GM19099 (cell line): ENCODE results near the gene MKI67.

Experiments used
- POLR2A ChIP-seq: IDR thresholded peaks from 3 replicates; pipeline ENCODE4 v1.6.1; 2011; ENCODE audit warnings: low read depth; ENCODE audit not compliant: insufficient read length; ENCODE audit errors: extremely low read depth

Gene MKI67

DNA sequence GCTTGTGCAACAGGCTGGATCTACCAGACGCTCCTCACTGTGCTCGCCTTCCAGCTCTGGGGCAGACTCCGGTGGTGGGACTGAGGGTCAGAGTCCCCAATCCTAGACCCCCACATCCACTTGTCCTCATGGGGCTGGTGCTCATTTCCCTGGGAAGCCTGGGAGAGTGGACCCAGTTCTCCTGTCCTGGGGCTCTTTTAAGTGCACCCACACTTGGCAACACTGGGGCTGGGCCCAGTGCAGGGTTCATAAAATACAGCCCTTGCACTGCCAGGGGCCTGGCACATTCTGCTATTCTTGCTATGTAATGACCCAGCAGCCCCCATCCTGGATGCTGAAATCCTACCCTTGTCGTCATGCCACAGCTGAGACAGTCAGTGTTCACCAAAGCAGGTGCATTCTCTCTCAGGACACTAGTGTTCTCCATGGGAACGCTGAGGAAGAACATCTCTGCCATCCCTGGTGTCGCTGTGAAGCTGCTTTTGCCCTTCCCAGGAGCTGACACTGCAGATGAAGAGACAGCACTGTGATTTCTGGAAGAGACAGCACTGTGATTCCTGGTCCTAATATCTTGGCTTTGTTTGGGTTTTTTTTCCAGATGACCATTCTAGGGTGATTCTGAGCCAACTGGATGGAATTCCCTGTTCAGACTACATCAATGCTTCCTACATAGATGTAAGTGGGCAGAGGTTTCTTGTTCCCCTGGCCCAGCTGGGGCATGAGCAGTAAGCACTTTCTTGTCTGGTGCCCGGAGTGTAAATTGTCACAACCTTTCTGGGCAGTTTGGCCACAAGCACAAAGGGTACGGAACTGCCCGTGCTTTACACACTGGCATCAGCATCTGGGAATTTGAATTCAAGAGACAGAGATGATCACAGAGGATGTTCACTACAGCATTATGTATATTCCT, 65.6 kb downstream of the MKI67 start:
- no peak for TF ChIP-seq POLR2A

DNA sequence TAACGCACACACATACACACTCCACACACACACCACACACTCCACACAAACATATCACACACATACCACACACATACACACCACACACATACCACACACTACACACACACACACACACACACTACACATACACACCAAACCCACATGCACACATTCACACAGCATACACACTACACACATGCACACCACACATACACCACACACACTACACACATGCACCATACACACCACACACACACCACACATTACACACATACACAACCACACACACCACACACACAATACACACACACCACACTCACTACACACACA, 66.3 kb downstream of the MKI67 start:
- no peak for TF ChIP-seq POLR2A

DNA sequence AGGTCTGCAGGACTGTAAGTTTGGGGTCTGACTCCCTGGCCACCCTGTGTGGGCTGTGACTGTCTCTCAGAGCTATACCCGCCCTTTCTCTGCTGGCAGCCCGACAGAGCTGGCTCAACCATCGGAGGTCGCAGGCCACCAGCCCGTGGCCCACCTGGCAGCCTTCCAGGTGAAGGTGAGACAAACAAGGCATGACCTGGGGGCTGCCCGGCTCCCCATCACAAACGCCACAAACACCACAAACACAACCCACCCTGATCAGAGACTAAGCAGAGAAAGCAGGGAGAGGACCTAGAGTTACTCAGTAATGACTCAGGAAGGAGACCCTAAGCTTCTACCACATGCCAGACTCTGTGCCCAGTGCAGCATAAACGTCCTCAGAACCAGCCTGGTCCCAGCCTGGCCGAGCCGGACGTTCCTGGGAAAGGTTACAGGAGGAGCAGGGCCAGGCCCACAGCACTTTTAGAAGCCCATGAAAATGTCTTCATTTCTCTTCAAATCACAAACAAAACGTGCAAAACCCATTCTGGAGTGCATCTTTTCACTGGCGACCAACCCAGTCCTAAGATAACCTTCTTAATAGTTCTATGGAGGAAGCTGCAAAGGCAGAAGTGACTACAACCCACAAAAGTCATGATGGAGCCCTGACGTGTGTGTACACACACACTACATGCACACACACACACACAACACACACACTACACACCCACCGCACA, 66.8 kb downstream of the MKI67 start:
- no peak for TF ChIP-seq POLR2A

DNA sequence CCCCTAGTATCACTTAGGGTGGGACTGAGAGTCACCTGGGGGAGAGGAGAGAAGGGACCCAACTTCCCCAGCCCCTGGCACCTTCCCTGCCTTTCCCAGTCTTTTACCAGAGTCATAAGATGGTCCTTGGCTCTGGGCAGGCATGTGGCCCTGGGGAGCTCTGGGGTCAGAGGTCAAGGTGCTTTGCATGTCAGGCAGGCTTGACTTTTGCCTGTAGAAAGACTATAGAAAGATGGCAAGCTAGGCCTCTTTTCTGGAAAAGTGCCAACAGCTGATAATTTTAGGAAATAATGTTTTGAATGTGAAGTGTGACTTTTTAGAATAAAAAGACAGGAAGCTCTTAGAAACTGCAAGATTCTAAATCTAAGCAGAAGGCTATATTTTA, 67.5 kb downstream of the MKI67 start:
- no peak for TF ChIP-seq POLR2A

DNA sequence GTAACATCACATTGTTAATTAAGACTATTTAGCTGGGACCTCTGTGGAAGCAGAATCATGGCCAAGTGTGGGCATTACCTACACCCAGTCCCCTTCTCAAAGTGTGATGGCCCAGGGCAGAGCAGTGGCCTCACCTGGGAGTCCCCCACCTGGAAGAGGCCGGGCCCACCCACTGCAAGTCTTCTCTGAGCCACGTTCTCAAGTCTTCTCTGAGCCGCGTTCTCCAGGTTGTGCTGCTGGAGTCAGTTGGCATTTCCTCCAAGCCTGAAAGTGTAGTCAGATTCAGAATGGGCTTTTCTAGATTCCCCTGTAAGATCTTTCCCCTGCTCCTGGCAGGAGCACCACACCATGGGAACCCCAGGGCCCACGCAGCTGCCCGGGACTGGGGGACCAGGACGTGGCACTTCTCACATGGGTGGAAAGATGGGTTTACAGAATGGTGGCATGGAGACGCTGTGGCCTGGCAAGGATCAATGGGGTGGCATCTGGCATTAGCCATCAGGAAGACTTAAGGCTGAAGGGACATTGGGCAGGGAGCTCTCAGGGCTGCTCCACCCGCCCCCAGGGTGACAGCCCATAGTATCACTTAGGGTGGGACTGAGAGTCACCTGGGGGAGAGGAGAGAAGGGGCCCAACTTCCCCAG, 68.0 kb downstream of the MKI67 start:
- no peak for TF ChIP-seq POLR2A

DNA sequence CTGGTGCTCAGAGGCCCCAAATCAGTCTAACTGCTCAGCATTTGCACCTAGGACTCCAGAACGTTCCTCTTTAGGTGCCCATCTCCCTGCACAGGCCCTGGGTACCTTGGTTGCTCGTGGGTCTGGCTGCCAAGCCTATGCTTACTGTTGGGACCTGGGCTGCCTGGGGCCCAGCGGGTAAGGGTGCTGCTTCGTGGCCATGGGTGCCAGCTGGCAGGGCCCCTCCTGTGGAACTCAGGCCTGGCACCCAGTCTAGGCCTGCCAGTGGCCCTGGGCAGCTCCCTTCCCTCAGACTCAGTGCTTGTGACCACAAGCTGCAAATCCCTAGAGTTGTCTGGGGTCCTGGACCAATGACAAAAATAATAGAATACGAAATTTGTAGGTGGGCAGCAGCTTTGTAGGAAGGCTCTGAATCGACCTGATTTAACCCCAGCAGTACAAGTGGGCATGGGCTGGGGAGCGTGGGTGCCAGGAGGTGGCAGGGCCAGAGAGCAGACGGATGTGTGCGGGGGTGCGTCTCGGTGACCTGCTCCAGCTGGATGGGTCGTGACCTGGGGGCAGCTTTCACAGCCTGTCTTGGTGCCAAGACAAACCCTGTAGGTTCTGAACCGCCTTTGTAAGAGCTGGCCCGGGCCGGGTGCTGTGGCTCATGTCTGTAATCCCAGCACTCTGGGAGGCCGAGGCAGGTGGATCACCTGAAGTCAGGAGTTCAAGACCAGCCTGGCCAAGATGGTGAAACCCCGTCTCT, 69.7 kb downstream of the MKI67 start:
- TF ChIP-seq POLR2A, result no peak

DNA sequence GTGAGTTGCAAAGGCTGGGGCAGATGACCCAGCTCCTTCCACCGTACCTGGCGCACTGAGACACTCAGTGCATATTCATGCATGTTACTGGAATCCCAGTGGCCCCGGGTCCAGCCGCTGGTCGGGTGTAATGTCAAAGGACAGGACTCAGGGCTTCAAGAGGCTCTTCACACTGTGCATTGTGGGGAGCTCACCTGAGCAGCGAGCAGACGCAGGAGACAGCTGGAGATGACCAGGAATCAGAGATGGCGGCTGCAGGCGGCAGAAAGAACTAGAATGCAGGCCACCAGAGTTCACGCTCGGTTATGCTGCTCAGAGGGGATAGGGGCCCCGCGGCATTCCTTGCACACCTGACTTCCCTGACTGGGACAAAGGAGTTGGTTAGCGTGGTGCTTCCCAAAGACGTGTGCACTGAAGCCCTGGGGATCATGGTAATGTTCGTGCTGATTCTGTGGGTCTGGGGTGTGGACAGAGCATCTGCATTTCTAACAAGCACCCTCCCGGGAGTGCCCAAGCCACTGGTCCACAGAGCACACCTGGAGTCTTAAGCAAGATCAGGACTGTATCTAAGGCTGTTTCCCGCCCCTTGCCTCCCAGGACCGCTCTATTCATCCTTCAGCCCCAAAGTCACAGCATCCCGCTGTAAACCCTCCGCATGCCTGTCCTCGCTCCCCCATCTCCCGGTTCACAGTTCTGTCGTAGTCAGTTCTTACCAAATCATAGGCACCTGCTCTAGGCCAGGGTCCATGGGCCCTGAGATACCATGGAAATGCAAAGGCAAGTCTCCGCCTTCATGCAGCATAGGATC, 71.0 kb downstream of the MKI67 start:
- TF ChIP-seq POLR2A, result no peak

DNA sequence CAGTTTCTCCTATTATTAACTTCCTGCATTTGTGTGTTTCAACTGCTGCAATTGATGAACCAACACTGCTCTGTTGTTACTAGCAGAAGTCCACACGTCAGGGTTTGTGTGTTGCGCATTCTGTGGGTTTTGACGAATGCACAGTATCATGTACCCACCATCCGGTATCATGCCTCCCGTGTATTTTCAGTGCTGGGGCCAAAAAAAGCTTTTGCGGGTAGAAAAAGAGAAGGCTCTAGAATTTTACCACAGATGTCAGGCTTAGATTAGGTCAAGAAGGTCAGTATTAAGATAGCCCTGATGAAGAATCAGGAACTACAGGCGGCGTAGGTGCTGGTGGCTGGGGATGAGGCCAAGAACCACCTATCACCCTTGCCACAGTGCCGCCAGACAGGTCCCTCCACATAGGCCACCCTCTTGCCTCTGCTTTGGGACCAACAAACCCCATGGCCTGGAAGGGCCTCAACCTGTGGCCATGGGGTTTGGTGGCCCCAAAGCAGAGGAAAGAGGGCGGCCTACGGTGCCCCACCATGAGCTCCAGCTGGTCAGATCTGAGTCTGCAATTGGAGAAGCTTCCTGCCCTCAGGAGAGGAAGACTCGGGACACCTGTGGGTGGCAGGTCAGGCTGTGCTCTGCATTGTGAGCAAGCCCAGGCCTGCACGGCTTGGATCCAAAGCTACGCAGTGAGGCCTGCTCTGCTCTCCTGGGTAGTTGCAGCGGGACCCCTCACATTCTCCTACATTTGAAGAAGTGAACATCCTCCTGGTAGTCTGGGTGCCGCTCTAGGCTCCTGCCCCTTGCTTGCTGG, 71.9 kb downstream of the MKI67 start:
- TF ChIP-seq POLR2A, result no peak

DNA sequence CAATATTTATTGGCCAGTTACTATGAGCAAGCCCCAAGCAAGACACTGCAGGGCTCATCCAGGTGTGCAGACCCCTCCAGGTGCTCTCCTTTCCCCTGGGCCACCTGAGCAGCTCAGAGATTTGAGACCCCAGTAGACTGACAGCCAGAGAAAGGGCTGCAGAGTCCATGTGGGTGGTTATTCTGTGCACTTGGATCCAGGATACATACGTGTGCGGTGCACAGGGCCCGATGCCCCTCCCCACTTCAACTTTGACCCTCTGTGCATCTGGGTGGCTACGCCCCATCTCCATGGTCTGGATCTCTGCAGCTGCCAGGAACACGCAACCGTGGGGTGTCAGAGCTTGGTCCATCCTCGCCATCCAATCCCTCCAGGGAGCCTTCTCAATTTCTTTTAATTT, 72.9 kb downstream of the MKI67 start:
- TF ChIP-seq POLR2A, result no peak

DNA sequence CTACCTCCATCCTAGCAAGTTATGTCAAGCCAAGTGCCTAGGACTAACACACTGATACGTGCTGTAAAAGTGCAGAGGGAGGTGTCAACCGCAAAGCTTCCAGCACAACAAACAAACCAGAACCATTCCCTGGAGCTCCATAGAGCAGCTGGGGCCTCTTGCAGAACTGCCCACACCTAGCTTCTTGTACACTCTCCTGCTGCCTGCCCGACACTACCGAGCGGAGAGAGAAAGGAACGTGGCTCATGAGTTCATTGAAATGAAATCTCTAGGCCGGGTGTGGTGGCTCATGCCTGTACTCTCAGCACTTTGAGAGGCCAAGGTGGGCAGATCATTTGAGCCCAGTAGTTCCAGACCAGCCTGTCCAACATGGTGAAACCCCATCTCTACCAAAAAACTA, 73.5 kb downstream of the MKI67 start:
- no peak for TF ChIP-seq POLR2A

DNA sequence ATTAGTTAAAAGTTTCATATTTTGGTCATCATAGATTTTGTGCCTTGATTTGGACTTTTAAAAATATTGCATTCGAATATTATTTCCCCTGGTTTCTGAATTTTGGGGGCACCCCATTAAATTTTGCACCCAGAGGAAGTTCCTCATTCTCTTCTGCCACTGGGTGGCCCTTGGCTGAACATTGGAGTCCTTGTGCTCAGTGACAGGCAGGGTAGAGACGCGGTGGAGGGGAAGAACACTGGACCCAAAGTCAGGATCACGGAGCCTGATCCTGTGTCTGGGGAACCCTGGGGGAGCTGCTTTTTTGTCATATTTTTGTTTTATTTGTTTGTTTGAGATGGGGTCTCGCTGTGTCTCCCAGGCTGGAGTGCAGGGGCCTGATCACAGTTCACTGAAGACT, 74.7 kb downstream of the MKI67 start:
- TF ChIP-seq POLR2A, result no peak

DNA sequence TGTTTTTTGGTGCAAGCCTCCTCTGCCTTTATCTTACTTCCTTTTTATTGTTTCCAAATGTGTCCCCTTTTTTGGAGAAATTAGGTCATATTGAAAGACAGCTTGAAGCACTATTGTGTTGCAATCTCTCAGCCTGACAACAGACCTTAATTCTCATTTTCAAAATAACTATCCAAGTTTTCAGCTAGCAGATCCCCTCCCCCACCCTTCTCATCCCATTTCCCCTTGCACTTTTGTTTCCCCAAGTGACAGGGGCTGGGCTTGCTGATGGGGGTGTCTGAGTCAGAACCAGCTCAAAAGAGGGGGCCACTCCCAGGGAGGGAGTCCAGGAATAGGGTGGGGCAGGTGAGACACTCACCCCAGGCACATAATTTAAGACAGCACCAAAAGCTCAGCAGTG, 75.3 kb downstream of the MKI67 start:
- TF ChIP-seq POLR2A, result no peak

DNA sequence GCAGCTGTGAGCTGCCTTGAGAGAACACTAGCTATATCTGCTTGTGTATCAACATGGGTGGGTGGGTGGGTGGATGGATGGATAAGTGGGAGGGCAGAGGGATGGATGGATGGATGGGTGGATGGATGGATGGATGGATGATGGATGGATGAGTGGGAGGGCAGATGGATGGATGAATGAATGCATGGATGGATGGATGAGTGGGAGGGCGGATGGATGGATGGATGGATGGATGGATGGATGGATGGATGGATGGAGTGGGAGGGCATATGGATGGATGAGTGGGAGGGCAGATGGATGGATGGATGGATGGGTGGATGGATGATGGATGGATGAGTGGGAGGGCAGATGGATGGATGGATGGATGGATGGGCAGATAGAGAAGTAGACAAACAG, 76.1 kb downstream of the MKI67 start:
- TF ChIP-seq POLR2A, result no peak
